CD4-positive, alpha-beta memory T cell (primary cell): Measurements from ENCODE around the gene NCBP3. TPM values are rescaled to one million over a fixed set of nuclear protein-coding genes. Genes with fewer than 3 reads are reported as not detected.
"Not testable (repeated sequence)": the region's sequence is repeated elsewhere in the genome, so short reads cannot be mapped to it uniquely, and the experiment has no call there.

Experiments
- CTCF ChIA-PET: fragments of 350-600 bp; sonication (Branson Sonifier 250); formaldehyde crosslinking; loops from one replicate; lab custom pipeline; 2021; ENCODE audit warnings: inconsistent platforms; ENCODE audit not compliant: partially characterized antibody; lab: Charles Lee
- POLR2A ChIA-PET: fragments of 350-600 bp; sonication (Branson Sonifier 250); formaldehyde crosslinking; loops from one replicate; lab custom pipeline; 2021; ENCODE audit not compliant: partially characterized antibody; lab: Charles Lee
- DNase-seq, 5 donors: peaks; one replicate each; pipeline versions ENCODE4 v3.0.0 to v3.0.0-alpha.2; 2020 to 2022; ENCODE audit warnings: mixed read lengths in 1 of 5
- H3K27ac ChIP-seq: one replicate; pipeline ENCODE4 v1.7.0; 2013; ENCODE audit warnings: low read depth, low read length
- H3K27me3 ChIP-seq: 2 replicates; pipeline ENCODE4 v1.7.0; 2013; ENCODE audit warnings: mild to moderate bottlenecking, low read length, moderate library complexity; ENCODE audit not compliant: insufficient read depth
- H3K36me3 ChIP-seq: 2 replicates; pipeline ENCODE4 v1.7.0; 2013; ENCODE audit warnings: mild to moderate bottlenecking, low read length, moderate library complexity; ENCODE audit not compliant: insufficient read depth
- H3K4me1 ChIP-seq: 2 replicates; pipeline ENCODE4 v1.7.0; 2013; ENCODE audit warnings: mild to moderate bottlenecking, low read length, moderate library complexity; ENCODE audit not compliant: insufficient read depth
- H3K4me3 ChIP-seq, 2 donors: one replicate each; pipeline ENCODE4 v1.7.0; 2013; ENCODE audit warnings: low read length in 2 of 2, mild to moderate bottlenecking in 1 of 2
- H3K9me3 ChIP-seq, 2 donors: one replicate each; pipeline ENCODE4 v1.7.0; 2013; ENCODE audit warnings: low read length in 2 of 2, control low read depth in 1 of 2; ENCODE audit not compliant: control insufficient read depth in 1 of 2
- H3K27ac Mint-ChIP-seq, 7 donors: one replicate each; pipeline ENCODE4 v1.8.0; 2020 to 2021; ENCODE audit warnings: mixed read lengths in 7 of 7, mild to moderate bottlenecking in 6 of 7, inconsistent platforms in 3 of 7, moderate library complexity in 3 of 7
- H3K27me3 Mint-ChIP-seq, 2 donors: one replicate each; pipeline ENCODE4 v1.8.0; 2020 to 2021; ENCODE audit warnings: mixed read lengths in 2 of 2
- H3K36me3 Mint-ChIP-seq, 2 donors: one replicate each; pipeline ENCODE4 v1.8.0; 2020 to 2021; ENCODE audit warnings: mixed read lengths in 2 of 2, inconsistent platforms in 1 of 2, mild to moderate bottlenecking in 1 of 2
- H3K4me1 Mint-ChIP-seq, 4 donors: one replicate each; pipeline ENCODE4 v1.8.0; 2020 to 2021; ENCODE audit warnings: mixed read lengths in 4 of 4, mild to moderate bottlenecking in 1 of 4
- H3K4me3 Mint-ChIP-seq, 8 donors: one replicate each; pipeline ENCODE4 v1.8.0; 2020 to 2021; ENCODE audit warnings: mixed read lengths in 8 of 8, mild to moderate bottlenecking in 7 of 8, moderate library complexity in 6 of 8, inconsistent platforms in 3 of 8
- H3K9me3 Mint-ChIP-seq, 8 donors: one replicate each; pipeline ENCODE4 v1.8.0; 2020 to 2021; ENCODE audit warnings: mixed read lengths in 8 of 8, mild to moderate bottlenecking in 5 of 8, inconsistent platforms in 3 of 8, moderate library complexity in 1 of 8
- intact Hi-C: fragments of 100-400 bp; cut with micrococcal nuclease; formaldehyde crosslinking; loops from one replicate; pipeline ENCODE4 v1.15.1; 2023
- polyA plus RNA-seq, 2 donors: library from polyadenylated mRNA; unstranded; fragments of 300-500 nt; fragmentation: Illumina TruSeq; gene quantifications; one replicate each; pipeline ENCODE4 v1.2.3, GENCODE V29; 2021
- total RNA-seq, 2 experiments: library from RNA; stranded (reverse); gene quantifications; one replicate each; pipeline ENCODE4 v1.2.3, GENCODE V29; 2021

NCBP3 gene
- total and polyA plus RNA-seq, 4 experiments from 2014 or later, result 7.7 to 66.7 (median 32.1) TPM

DNA sequence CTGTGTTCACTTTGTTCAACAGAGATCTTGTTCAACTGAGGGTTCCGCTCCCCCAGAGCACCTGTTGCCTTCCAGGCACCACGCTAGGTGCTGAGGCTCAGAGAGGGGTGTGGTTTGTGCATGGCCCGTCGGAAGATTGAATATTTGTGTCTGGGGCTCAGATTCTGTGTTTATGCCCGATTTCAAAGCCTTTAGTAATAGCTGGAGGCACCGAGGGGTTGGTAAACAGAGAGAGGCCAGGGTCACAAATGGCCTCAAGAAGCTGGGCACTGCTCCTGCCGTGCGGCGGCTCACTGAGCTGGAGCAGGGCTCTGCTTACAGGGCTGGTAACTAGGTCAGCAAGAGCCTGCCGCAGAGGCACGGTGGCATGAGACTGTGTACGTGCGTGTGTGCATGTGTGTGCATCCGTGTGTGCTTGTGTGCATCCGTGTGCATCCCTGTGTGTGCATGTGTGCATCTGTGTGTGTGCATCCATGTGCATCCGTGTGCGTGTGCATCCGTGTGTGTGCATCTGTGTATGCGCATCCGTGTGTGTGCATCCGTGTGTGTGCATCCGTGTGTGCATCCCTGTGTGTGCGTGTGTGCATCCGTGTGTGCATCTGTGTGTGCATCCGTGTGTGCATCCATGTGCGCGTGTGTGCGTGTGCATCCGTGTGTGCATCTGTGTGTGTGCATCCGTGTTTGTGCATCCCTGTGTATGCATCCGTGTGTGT is 50.5 kb downstream of the NCBP3 start:
- H3K4me3 Mint-ChIP-seq, result peak overlapping the region in 7 of 8 donors; percentile 42 to 70 (median 57)
- ChIA-PET CTCF (interaction anchor here (3.5 kb wide), 1 partner anchor 58 kb away, joined by 19 read pairs; no protein-coding TSS in a partner anchor), POLR2A (interaction anchor here (1.4 kb wide), 1 partner anchor 50 kb away, joined by 3 read pairs; no protein-coding TSS in a partner anchor)
- Histone ChIP-seq H3K36me3 (no peaks in the 10 kb centered on the region), H3K4me1 (peaks cover 21% of the 10 kb centered on the region), H3K9me3 (no peaks in the 10 kb centered on the region), H3K4me3 (no peak overlapping the region), H3K27me3 (no peaks in the 10 kb centered on the region), H3K27ac (no peak overlapping the region)
- DNase-seq, result peak; percentile 14 to 45 (median 27)
- H3K27me3 Mint-ChIP-seq, result no peaks in the 10 kb centered on the region
- H3K27ac Mint-ChIP-seq, result peak overlapping the region; percentile 48 to 92 (median 78)
- intact Hi-C loops, result no loop called here
- peaks cover 10 to 29% (median 23%) of the 10 kb centered on the region in 4 donors for H3K4me1 Mint-ChIP-seq
- H3K36me3 Mint-ChIP-seq, result peaks cover 0 to 3% of the 10 kb centered on the region in 2 donors
- H3K9me3 Mint-ChIP-seq, result peaks cover 0 to under 1% (median 0%) of the 10 kb centered on the region in 8 donors

DNA sequence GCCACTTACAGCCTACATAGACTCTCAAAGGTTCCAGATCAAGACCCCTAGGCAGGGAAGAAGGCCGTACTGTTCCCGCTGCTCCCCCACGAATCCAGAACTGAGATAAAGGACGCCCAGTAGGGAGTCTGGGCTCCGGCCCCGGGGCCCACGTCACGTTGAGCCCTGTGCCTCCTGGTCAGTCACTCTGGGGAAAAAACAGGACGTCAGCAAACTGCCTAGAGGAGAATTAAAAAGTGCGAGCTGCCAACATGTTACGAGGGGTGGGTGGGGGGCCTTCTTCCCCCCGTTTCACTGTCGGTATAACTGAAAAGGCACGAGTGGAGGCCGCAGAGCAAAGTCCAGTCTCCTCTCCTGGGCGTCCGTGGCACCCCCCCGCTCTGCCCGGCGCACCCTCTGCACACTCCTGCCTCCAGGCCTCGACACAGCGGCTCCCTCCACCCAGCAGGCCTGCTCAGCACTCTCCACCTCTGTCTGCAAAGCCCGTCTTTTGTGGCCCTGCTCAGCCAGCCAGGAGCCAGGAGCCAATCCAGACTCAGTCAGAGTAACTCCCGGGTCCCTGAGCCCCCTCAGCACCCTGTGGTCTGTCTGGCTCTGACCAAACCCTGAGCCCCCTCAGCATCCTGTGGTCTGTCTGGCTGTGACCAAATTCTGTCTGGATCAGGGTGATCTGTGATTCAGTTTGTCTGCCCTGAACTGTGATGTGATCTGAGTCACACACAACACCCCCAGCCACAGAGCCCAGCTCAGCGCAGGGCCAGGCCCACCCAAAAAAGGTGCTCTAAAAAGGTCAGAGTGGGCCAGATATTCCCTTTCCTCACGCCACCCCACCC is 51.3 kb downstream of the NCBP3 start:
- ChIA-PET CTCF (interaction anchor here (0.7 to 3.5 kb wide), 2 partner anchors 27 to 57 kb away, joined by 3 to 19 read pairs; no protein-coding TSS in a partner anchor), POLR2A (interaction anchor here (1.4 kb wide), 1 partner anchor 50 kb away, joined by 3 read pairs; no protein-coding TSS in a partner anchor)
- peaks cover 21% of the 10 kb centered on the region for H3K4me1 ChIP-seq
- H3K27ac Mint-ChIP-seq, result peak overlapping the region; percentile 48 to 92 (median 68)
- no peaks in the 10 kb centered on the region for H3K27me3 ChIP-seq
- H3K36me3 ChIP-seq, result no peaks in the 10 kb centered on the region
- DNase-seq, result peak in 2 of 5 donors; percentile 31 to 72
- peak overlapping the region in 5 of 8 donors; percentile 44 to 70 (median 59) for H3K4me3 Mint-ChIP-seq
- H3K9me3 Mint-ChIP-seq, result peaks cover 0 to 2% (median 0%) of the 10 kb centered on the region in 8 donors
- peaks cover 11 to 34% (median 27%) of the 10 kb centered on the region in 4 donors for H3K4me1 Mint-ChIP-seq
- no peak overlapping the region for H3K4me3 ChIP-seq
- no peaks in the 10 kb centered on the region for H3K9me3 ChIP-seq
- peaks cover 0 to 3% of the 10 kb centered on the region in 2 donors for H3K36me3 Mint-ChIP-seq
- no peaks in the 10 kb centered on the region for H3K27me3 Mint-ChIP-seq
- intact Hi-C loops, result no loop called here
- H3K27ac ChIP-seq, result no peak overlapping the region

- H3K27ac ChIP-seq, H3K9me3 Mint-ChIP-seq, H3K9me3 ChIP-seq, H3K36me3 ChIP-seq, POLR2A ChIA-PET, H3K4me3 ChIP-seq, DNase-seq, H3K4me3 Mint-ChIP-seq, H3K36me3 Mint-ChIP-seq, intact Hi-C loops, H3K27me3 ChIP-seq, H3K27me3 Mint-ChIP-seq: not testable (repeated sequence)
- CTCF ChIA-PET, result interaction anchor here (0.7 kb wide), 1 partner anchor 26 kb away, joined by 3 read pairs; no protein-coding TSS in a partner anchor
- H3K4me1 Mint-ChIP-seq, result peaks cover 11 to 39% (median 27%) of the 10 kb centered on the region in 4 donors
- peaks cover 21% of the 10 kb centered on the region for H3K4me1 ChIP-seq
- H3K27ac Mint-ChIP-seq, result peak overlapping the region in 1 of 7 donors; percentile 36
Observed at GRCh38 chr17:3794152-3794551, 51.9 kb downstream of the NCBP3 start.

DNA sequence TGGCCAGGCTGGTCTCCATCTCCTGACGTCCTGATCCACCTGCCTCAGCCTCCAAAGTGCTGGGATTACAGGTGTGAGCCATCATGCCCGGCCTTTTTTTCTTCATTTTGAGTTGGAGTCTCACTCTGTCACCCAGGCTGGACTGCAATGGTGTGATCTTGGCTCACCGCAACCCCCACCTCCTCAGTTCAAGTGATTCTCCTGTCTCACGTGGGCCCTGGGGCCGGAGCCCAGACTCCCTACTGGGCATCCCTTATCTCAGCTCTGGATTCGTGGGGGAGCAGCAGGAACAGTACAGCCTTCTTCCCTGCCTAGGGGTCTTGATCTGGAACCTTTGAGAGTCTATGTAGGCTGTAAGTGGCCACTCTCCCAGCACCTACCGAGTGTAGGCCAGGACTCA is 52.8 kb downstream of the NCBP3 start:
- H3K4me3 Mint-ChIP-seq, POLR2A ChIA-PET, H3K36me3 Mint-ChIP-seq, H3K9me3 Mint-ChIP-seq, H3K27ac Mint-ChIP-seq, H3K27me3 ChIP-seq, H3K27me3 Mint-ChIP-seq, intact Hi-C loops, H3K27ac ChIP-seq, H3K4me3 ChIP-seq, H3K36me3 ChIP-seq, H3K9me3 ChIP-seq, CTCF ChIA-PET, DNase-seq: not testable (repeated sequence)
- peaks cover 11 to 39% (median 28%) of the 10 kb centered on the region in 4 donors for H3K4me1 Mint-ChIP-seq
- H3K4me1 ChIP-seq, result peaks cover 23% of the 10 kb centered on the region

DNA sequence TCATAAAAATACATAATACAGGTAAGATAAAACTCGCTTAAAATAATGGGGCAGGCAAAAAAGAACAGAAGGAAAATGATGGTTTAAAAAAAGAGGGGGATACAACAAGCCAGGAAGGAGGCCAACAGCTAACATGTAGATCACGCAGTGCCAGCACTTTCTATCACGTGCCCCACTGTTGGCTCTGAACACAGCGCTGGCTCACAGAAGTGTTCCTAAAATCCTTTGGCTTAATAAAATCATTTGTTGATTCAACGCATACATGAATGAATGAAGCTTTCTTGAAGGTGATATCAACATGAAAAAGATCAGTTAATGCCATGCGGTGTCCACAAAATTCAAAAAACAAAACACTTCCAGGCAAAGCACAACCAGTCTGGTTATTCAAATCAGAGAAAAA is 53.6 kb downstream of the NCBP3 start:
- Histone ChIP-seq H3K27ac (no peak overlapping the region), H3K9me3 (no peaks in the 10 kb centered on the region), H3K27me3 (no peaks in the 10 kb centered on the region), H3K36me3 (no peaks in the 10 kb centered on the region), H3K4me1 (peaks cover 26% of the 10 kb centered on the region), H3K4me3 (no peak overlapping the region)
- DNase-seq, result no peak
- H3K4me1 Mint-ChIP-seq, result peaks cover 13 to 44% (median 33%) of the 10 kb centered on the region in 4 donors
- peaks cover 0 to 2% (median 0%) of the 10 kb centered on the region in 8 donors for H3K9me3 Mint-ChIP-seq
- peaks cover 0 to 3% of the 10 kb centered on the region in 2 donors for H3K36me3 Mint-ChIP-seq
- H3K27ac Mint-ChIP-seq, result no peak overlapping the region
- intact Hi-C loops, result no loop called here
- ChIA-PET POLR2A (no interaction called here), CTCF (no interaction called here)
- H3K27me3 Mint-ChIP-seq, result no peaks in the 10 kb centered on the region
- H3K4me3 Mint-ChIP-seq, result no peak overlapping the region

DNA sequence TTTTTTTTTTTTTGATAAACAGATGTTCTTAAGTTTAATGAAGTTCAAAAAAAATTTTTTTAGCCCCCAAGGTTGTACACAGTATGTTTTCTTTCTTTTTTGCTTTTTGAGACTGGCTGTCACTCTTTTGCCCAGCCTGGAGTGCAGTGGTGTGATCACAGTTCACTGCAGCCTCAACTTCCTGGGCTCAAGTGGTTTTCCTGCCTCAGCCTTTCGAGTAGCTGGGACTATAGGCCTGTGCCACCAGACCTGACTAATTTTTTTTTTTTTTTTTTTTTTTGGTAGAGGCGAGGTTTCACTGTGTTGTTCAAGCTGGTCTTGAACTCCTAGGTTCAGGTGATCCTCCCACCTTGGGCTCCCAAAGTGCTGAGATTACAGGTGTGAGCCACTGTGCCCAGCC is 57.8 kb downstream of the NCBP3 start:
- H3K27me3 Mint-ChIP-seq, result no peaks in the 10 kb centered on the region
- H3K4me1 ChIP-seq, result peaks cover 6% of the 10 kb centered on the region
- ChIA-PET CTCF (interaction anchor here (0.8 to 1.4 kb wide), 2 partner anchors 50 to 52 kb away, joined by 3 to 6 read pairs; no protein-coding TSS in a partner anchor), POLR2A (interaction anchor here (0.6 to 1.4 kb wide), 3 partner anchors 23 to 37 kb away, joined by 3 to 4 read pairs (median 4); no protein-coding TSS in a partner anchor)
- intact Hi-C loops, result no loop called here
- no peaks in the 10 kb centered on the region for H3K27me3 ChIP-seq
- H3K4me3 ChIP-seq, result no peak overlapping the region
- H3K9me3 ChIP-seq, result no peaks in the 10 kb centered on the region
- peaks cover 0 to 2% (median 0%) of the 10 kb centered on the region in 8 donors for H3K9me3 Mint-ChIP-seq
- no peak overlapping the region for H3K27ac ChIP-seq
- no peaks in the 10 kb centered on the region for H3K36me3 Mint-ChIP-seq
- no peaks in the 10 kb centered on the region for H3K36me3 ChIP-seq
- peak overlapping the region in 2 of 8 donors; percentile 43 to 58 for H3K4me3 Mint-ChIP-seq
- H3K4me1 Mint-ChIP-seq, result peaks cover 3 to 23% (median 17%) of the 10 kb centered on the region in 4 donors
- peak overlapping the region in 4 of 7 donors; percentile 19 to 57 (median 50) for H3K27ac Mint-ChIP-seq
- peak in 1 of 5 donors; percentile 26 for DNase-seq
